Measurements from ENCODE around the gene TXNRD1. TPM values are rescaled to one million over a fixed set of nuclear protein-coding genes. Genes with fewer than 3 reads are reported as not detected.

TXNRD1 gene
- total RNA-seq, 6 experiments from 2014 or later, result 40.3 to 153 (median 74.5) TPM

DNA sequence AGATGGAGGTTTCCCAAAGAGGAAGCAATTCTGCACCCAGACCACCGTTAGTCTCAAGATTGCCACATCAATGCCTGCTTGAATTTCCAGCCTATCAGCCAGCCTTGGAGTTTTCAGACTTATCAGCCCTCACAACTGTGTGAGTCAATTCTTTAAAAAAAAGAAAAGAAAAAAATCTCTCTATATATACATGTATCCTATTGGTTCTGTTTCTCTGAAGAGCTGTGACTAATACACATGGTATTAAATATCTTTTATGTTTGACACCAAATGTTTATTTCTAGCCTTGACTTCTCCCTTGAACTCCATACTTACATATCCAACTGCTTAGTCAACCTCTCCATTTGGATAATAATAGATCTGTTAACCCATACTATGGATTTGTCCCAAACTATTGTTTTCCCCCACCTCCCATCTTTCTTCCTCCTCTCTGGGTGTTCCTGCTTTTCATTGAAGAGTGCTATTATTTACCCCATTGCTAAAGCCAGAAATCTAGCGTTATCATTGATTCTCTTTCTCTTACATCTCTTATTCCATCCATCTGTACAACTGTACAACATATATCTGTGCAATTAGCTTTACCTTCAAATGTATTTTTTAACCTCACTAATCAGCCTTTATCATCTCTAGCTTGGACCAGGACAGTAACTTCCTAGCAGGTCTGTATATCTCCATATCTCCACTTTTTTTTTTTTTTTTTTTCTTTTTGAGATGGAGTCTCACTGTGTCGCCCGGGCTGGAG lies 65.3 kb downstream of the TXNRD1 start:
- no peak overlapping the region for H3K27ac ChIP-seq
- DNase-seq (no peak), ATAC-seq (peak in 1 of 4 donors; percentile 27)
- H3K4me3 ChIP-seq, result no peak overlapping the region
- WGBS (ENCODE audit: insufficient coverage, low coverage, low lambda C conversion rate, missing lambda C conversion rate), result 70% methylated on average over 2 of the region's 4 CpGs
- H3K36me3 ChIP-seq, result no peaks in the 10 kb centered on the region
- H3K9me3 ChIP-seq, result no peaks in the 10 kb centered on the region
- peaks cover 0 to 10% (median 1%) of the 10 kb centered on the region in 4 donors for H3K4me1 ChIP-seq
- TF ChIP-seq POLR2A (IDR thresholded peaks at IDR 0.05) (no peak), CTCF (IDR thresholded peaks at IDR 0.05) (no peak)
- intact Hi-C loops (cut with DNase I), result no loop called here
- H3K27me3 ChIP-seq, result no peaks in the 10 kb centered on the region

- Histone ChIP-seq H3K36me3 (no peaks in the 10 kb centered on the region), H3K4me1 (peaks cover 0 to 17% (median 5%) of the 10 kb centered on the region in 4 donors), H3K27me3 (no peaks in the 10 kb centered on the region), H3K27ac (no peak overlapping the region), H3K9me3 (no peaks in the 10 kb centered on the region), H3K4me3 (no peak overlapping the region)
- DNase-seq (no peak), ATAC-seq (no peak)
- intact Hi-C loops (cut with DNase I), result no loop called here
- whole genome bisulfite sequencing (ENCODE audit: insufficient coverage, low coverage, low lambda C conversion rate, missing lambda C conversion rate), result 89% methylated on average over 5 of the region's 5 CpGs
- TF ChIP-seq CTCF (IDR thresholded peaks at IDR 0.05) (no peak), POLR2A (IDR thresholded peaks at IDR 0.05) (no peak)
These were observed 66.1 kb downstream of the TXNRD1 start for GRCh38 chr12:104281636-104282035.

DNA sequence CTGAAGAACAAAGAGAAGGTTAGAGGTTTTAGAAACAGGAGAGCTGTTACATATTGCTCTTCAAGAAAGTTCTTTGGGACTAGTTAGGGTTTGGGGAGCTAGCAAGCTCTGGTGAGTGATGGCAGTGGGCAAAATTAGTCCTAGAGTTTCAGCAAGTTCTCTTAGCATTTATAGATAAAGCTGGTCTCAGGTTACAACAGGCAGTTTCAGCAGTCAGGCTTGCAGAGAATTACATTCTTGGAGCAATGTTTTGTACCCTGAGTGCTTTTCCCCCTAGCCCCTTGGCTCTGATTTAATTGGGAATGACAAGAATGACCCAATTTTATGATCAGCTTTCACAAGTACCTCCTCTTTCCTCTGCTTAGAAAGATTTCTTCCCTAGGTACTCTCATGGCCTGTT lies 66.5 kb downstream of the TXNRD1 start:
- ATAC-seq (no peak), DNase-seq (no peak)
- H3K36me3 ChIP-seq, result no peaks in the 10 kb centered on the region
- no peak overlapping the region for H3K4me3 ChIP-seq
- H3K27me3 ChIP-seq, result no peaks in the 10 kb centered on the region
- H3K4me1 ChIP-seq, result peaks cover 0 to 18% (median 5%) of the 10 kb centered on the region in 4 donors
- TF ChIP-seq CTCF (IDR thresholded peaks at IDR 0.05) (no peak), POLR2A (IDR thresholded peaks at IDR 0.05) (no peak)
- H3K9me3 ChIP-seq, result no peaks in the 10 kb centered on the region
- H3K27ac ChIP-seq, result no peak overlapping the region
- intact Hi-C loops (cut with DNase I), result no loop called here

- Histone ChIP-seq H3K27me3 (no peaks in the 10 kb centered on the region), H3K27ac (peak overlapping the region; percentile 91 to 93 (median 93)), H3K4me1 (peaks cover 0 to 26% (median 10%) of the 10 kb centered on the region in 4 donors), H3K4me3 (peak overlapping the region in 1 of 3 donors; percentile 68), H3K36me3 (peaks cover 0 to 2% (median 0%) of the 10 kb centered on the region in 4 donors), H3K9me3 (no peaks in the 10 kb centered on the region)
- WGBS (ENCODE audit: insufficient coverage, low coverage, low lambda C conversion rate, missing lambda C conversion rate), result 44% methylated on average over 3 of the region's 3 CpGs
- no peak for ATAC-seq
- DNase-seq, result no peak
- TF ChIP-seq POLR2A (IDR thresholded peaks at IDR 0.05), result no peak
- no peak for TF ChIP-seq CTCF (IDR thresholded peaks at IDR 0.05)
- intact Hi-C loops (cut with DNase I), result no loop called here
These were observed 70.3 kb downstream of the TXNRD1 start for GRCh38 chr12:104285740-104286515.

Data from right lobe of liver (tissue), 6 donors.